Measurements from ENCODE around the gene ATP13A5. TPM values are rescaled to one million over a fixed set of nuclear protein-coding genes. Genes with fewer than 3 reads are reported as not detected.

Gene ATP13A5
- total RNA-seq, 1 donor from 2014 or later, result not detected

DNA sequence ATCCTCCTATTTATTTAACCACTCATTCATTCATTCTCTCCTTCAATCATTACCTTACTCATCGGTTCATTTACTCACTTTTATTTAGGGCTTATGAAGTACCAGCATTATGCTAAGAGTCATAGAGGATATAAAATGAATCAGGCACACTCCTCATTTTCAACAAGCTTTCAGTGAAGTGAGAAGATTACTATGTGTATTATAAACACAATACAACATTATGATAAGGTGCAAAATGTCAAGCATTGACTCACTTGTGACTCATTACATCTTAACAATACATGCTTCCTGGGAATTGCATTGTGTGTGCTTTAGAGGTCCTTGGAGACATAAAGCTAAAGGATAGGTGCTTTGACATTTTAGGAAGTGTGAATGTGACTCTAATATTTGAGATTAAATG lies 77.1 kb downstream of the ATP13A5 start:
- Mint-ChIP-seq H3K27me3 (ENCODE audit: unreplicated experiment) (no peaks in the 10 kb centered on the region), H3K36me3 (ENCODE audit: unreplicated experiment) (peaks cover 6% of the 10 kb centered on the region), H3K27ac (ENCODE audit: unreplicated experiment) (no peak overlapping the region), H3K4me3 (ENCODE audit: unreplicated experiment) (no peak overlapping the region), H3K9me3 (ENCODE audit: unreplicated experiment) (peaks cover 3% of the 10 kb centered on the region), H3K4me1 (ENCODE audit: low read depth, unreplicated experiment) (no peaks in the 10 kb centered on the region)
- DNase-seq, result no peak
- no peak for TF ChIP-seq CTCF (IDR thresholded peaks at IDR 0.05; ENCODE audit: partially characterized antibody, unreplicated experiment)

DNA sequence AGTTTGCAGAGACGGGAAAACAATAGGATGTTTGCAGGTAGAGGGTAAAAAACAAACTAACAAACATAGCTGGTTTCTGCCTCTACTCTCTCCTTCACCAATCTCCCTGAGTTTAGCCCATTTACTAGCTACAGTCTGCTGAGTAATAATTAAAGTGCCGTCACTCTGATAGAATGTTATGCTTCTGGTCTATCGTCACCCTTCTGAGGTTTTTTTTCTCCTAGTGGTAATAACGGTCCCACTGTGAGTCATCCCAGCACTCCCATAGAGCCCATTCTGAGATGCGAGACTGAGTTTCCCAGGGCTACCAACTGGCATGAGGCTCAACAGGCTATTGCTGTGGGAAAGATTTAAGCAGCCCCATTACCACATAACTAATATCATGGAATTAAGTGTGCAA lies 81.1 kb downstream of the ATP13A5 start:
- no peak overlapping the region for H3K4me3 Mint-ChIP-seq (ENCODE audit: unreplicated experiment)
- H3K4me1 Mint-ChIP-seq (ENCODE audit: low read depth, unreplicated experiment), result no peaks in the 10 kb centered on the region
- peaks cover 14% of the 10 kb centered on the region for H3K36me3 Mint-ChIP-seq (ENCODE audit: unreplicated experiment)
- DNase-seq, result no peak
- H3K9me3 Mint-ChIP-seq (ENCODE audit: unreplicated experiment), result peaks cover 3% of the 10 kb centered on the region
- H3K27me3 Mint-ChIP-seq (ENCODE audit: unreplicated experiment), result no peaks in the 10 kb centered on the region
- no peak overlapping the region for H3K27ac Mint-ChIP-seq (ENCODE audit: unreplicated experiment)
- no peak for TF ChIP-seq CTCF (IDR thresholded peaks at IDR 0.05; ENCODE audit: partially characterized antibody, unreplicated experiment)

- no peaks in the 10 kb centered on the region for H3K4me1 Mint-ChIP-seq (ENCODE audit: low read depth, unreplicated experiment)
- DNase-seq, result no peak
- H3K36me3 Mint-ChIP-seq (ENCODE audit: unreplicated experiment), result peaks cover 14% of the 10 kb centered on the region
- no peak for TF ChIP-seq CTCF (IDR thresholded peaks at IDR 0.05; ENCODE audit: partially characterized antibody, unreplicated experiment)
- H3K4me3 Mint-ChIP-seq (ENCODE audit: unreplicated experiment), result no peak overlapping the region
- no peaks in the 10 kb centered on the region for H3K27me3 Mint-ChIP-seq (ENCODE audit: unreplicated experiment)
- H3K9me3 Mint-ChIP-seq (ENCODE audit: unreplicated experiment), result peaks cover 3% of the 10 kb centered on the region
- H3K27ac Mint-ChIP-seq (ENCODE audit: unreplicated experiment), result no peak overlapping the region
Measured at GRCh38 chr3:193295985-193296384, 82.6 kb downstream of the ATP13A5 start.

GRCh38 chr3:193292386-193292785 lies 86.2 kb downstream of the ATP13A5 start:
- no peak for TF ChIP-seq CTCF (IDR thresholded peaks at IDR 0.05; ENCODE audit: partially characterized antibody, unreplicated experiment)
- H3K27me3 Mint-ChIP-seq (ENCODE audit: unreplicated experiment), result no peaks in the 10 kb centered on the region
- DNase-seq, result no peak

GRCh38 chr3:193271101-193271840 lies 107.3 kb downstream of the ATP13A5 start:
- Mint-ChIP-seq H3K4me1 (ENCODE audit: low read depth, unreplicated experiment) (peaks cover 23% of the 10 kb centered on the region), H3K27me3 (ENCODE audit: unreplicated experiment) (peaks cover 2% of the 10 kb centered on the region), H3K4me3 (ENCODE audit: unreplicated experiment) (no peak overlapping the region), H3K36me3 (ENCODE audit: unreplicated experiment) (peaks cover 7% of the 10 kb centered on the region), H3K9me3 (ENCODE audit: unreplicated experiment) (no peaks in the 10 kb centered on the region), H3K27ac (ENCODE audit: unreplicated experiment) (peak overlapping the region; percentile 81)
- no peak for TF ChIP-seq CTCF (IDR thresholded peaks at IDR 0.05; ENCODE audit: partially characterized antibody, unreplicated experiment)
- no peak for DNase-seq

More at GRCh38 chr3:193292386-193292785, 86.2 kb downstream of the ATP13A5 start:
- Mint-ChIP-seq H3K9me3 (ENCODE audit: unreplicated experiment) (peaks cover 3% of the 10 kb centered on the region), H3K4me1 (ENCODE audit: low read depth, unreplicated experiment) (no peaks in the 10 kb centered on the region), H3K4me3 (ENCODE audit: unreplicated experiment) (no peak overlapping the region), H3K27ac (ENCODE audit: unreplicated experiment) (no peak overlapping the region), H3K36me3 (ENCODE audit: unreplicated experiment) (peaks cover 20% of the 10 kb centered on the region)

Data from glutamatergic neuron (in vitro differentiated cells).